Activated CD4-positive, alpha-beta T cell treated with anti-CD3 and anti-CD28 coated beads, Interleukin-2, amount 10 ng/mL, durations not matched to agents 7 days and 5 days (primary cell): ENCODE measurements around the gene JMJD7. TPM values are rescaled to one million over a fixed set of nuclear protein-coding genes. Genes with fewer than 3 reads are reported as not detected.

ENCODE experiments used
- CTCF ChIA-PET: fragments of 350-600 bp; sonication (Branson Sonifier 250); formaldehyde crosslinking; loops from one replicate; lab custom pipeline; 2021; ENCODE audit warnings: antibody characterized with exemption; lab: Charles Lee
- POLR2A ChIA-PET: fragments of 350-600 bp; sonication (Branson Sonifier 250); formaldehyde crosslinking; loops from one replicate; lab custom pipeline; 2021; ENCODE audit warnings: antibody characterized with exemption; lab: Charles Lee
- DNase-seq: peaks from one replicate; pipeline ENCODE4 v3.0.0-alpha.2; 2020
- H3K27ac Mint-ChIP-seq: one replicate; pipeline ENCODE4 v1.8.0; 2021; ENCODE audit warnings: mild to moderate bottlenecking, moderate library complexity, mixed read lengths
- H3K27me3 Mint-ChIP-seq: one replicate; pipeline ENCODE4 v1.8.0; 2021; ENCODE audit warnings: mixed read lengths
- H3K36me3 Mint-ChIP-seq: one replicate; pipeline ENCODE4 v1.8.0; 2021; ENCODE audit warnings: low read depth, mixed read lengths
- H3K4me1 Mint-ChIP-seq: one replicate; pipeline ENCODE4 v1.8.0; 2021; ENCODE audit warnings: mixed read lengths
- H3K4me3 Mint-ChIP-seq: one replicate; pipeline ENCODE4 v1.8.0; 2021; ENCODE audit warnings: mild to moderate bottlenecking, moderate library complexity, mixed read lengths
- H3K9me3 Mint-ChIP-seq: one replicate; pipeline ENCODE4 v1.8.0; 2021; ENCODE audit warnings: mixed read lengths
- total RNA-seq, 2 experiments: library from RNA; stranded (reverse); gene quantifications; one replicate each; pipeline ENCODE4 v1.2.3, GENCODE V29; 2021

The JMJD7 gene
- total RNA-seq, 2 experiments from 2014 or later, result 23.9 to 28.4 TPM

- no peaks in the 10 kb centered on the region for H3K4me1 Mint-ChIP-seq
- no peak overlapping the region for H3K4me3 Mint-ChIP-seq
- H3K36me3 Mint-ChIP-seq, result peaks cover 9% of the 10 kb centered on the region
- POLR2A ChIA-PET, result no interaction called here
- CTCF ChIA-PET, result interaction anchor here (0.9 to 3.0 kb wide), 10 partner anchors 9 to 280 kb away, joined by 3 to 9 read pairs (median 4); no protein-coding TSS in a partner anchor
- no peak for DNase-seq
- H3K9me3 Mint-ChIP-seq, result no peaks in the 10 kb centered on the region
- no peak overlapping the region for H3K27ac Mint-ChIP-seq
- H3K27me3 Mint-ChIP-seq, result no peaks in the 10 kb centered on the region
Observed at GRCh38 chr15:41851755-41852370, 24.0 kb downstream of the JMJD7 start.

DNA sequence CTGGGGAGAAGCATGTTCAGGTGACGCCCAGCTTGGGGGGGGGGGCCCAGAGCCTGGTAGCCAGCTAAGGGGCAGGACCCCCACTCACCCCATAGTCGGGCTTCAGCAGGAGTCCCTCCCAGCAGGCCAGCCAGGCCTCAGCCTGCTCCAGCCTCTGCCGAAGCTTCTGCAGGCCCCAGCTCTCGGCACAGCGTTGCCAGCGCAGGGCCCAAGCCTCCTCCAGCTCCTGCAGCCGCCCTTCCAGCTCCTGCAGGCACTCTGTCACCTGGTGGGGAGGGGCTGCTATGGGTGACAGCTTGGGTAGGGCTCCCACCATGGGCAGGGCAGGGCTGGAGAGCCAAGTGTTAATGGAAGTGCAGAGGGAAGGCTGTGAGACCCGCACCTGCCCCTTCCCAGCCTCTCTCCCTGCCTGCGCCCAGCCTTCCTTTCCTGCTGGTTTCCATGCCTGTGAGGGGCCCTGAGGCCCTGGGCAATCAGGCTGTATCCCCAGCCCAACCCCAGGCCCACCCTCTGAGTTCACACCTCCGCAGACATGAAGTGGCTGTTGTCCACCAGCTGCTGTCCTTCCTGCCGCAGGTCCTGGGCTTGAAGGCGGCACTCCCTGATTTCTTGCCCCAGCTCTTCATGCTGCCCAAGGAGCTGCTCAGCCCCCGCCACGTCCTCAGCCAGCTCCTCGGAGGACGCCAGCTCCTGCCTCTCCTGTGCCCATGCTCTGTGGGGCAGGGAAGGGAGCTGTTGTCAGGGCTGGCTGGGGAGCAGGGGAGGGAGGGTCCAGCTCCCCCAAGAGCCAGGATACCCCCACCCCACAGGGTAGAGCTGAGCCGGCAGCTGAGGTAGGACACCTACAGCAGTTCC lies 25.1 kb downstream of the JMJD7 start:
- H3K27me3 Mint-ChIP-seq, result no peaks in the 10 kb centered on the region
- H3K9me3 Mint-ChIP-seq, result no peaks in the 10 kb centered on the region
- ChIA-PET POLR2A (no interaction called here), CTCF (interaction anchor here (0.6 to 3.0 kb wide), 5 partner anchors 12 to 276 kb away, joined by 3 to 9 read pairs (median 3); no protein-coding TSS in a partner anchor)
- no peak for DNase-seq
- no peak overlapping the region for H3K27ac Mint-ChIP-seq
- H3K4me3 Mint-ChIP-seq, result no peak overlapping the region
- H3K4me1 Mint-ChIP-seq, result no peaks in the 10 kb centered on the region
- peaks cover 5% of the 10 kb centered on the region for H3K36me3 Mint-ChIP-seq

GRCh38 chr15:41853831-41854230 lies 25.9 kb downstream of the JMJD7 start:
- Mint-ChIP-seq H3K9me3 (no peaks in the 10 kb centered on the region), H3K4me1 (no peaks in the 10 kb centered on the region), H3K27ac (no peak overlapping the region), H3K4me3 (no peak overlapping the region), H3K27me3 (no peaks in the 10 kb centered on the region), H3K36me3 (no peaks in the 10 kb centered on the region)
- no peak for DNase-seq
- ChIA-PET POLR2A (no interaction called here), CTCF (interaction anchor here (0.5 to 3.0 kb wide), 6 partner anchors 15 to 647 kb away, joined by 3 to 9 read pairs (median 3); no protein-coding TSS in a partner anchor)

DNA sequence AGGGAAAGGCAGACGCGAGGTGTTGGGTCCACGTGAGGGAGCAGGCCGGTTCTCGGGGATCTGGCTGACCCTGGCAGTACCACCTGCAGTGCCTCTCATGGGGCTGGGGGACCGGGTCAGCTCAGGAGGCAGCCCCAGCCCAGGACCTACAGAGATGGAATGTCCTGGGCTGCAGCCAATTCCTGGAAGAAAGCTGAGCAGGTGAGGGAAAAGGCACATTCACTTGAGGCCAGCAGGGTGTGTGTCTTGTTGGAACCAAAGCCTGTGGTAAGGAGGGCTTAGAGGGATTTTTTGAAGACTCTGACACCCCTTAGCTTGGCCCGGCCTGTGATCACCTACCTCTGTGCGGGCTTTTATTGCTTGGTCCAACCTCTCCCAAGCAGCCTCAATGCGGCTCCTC lies 26.6 kb downstream of the JMJD7 start:
- Mint-ChIP-seq H3K4me1 (no peaks in the 10 kb centered on the region), H3K27me3 (no peaks in the 10 kb centered on the region), H3K4me3 (no peak overlapping the region), H3K36me3 (no peaks in the 10 kb centered on the region), H3K9me3 (no peaks in the 10 kb centered on the region), H3K27ac (no peak overlapping the region)
- DNase-seq, result no peak
- POLR2A ChIA-PET, result no interaction called here
- CTCF ChIA-PET, result interaction anchor here (0.9 to 3.0 kb wide), 3 partner anchors 14 to 46 kb away, joined by 3 to 9 read pairs (median 6); no protein-coding TSS in a partner anchor

DNA sequence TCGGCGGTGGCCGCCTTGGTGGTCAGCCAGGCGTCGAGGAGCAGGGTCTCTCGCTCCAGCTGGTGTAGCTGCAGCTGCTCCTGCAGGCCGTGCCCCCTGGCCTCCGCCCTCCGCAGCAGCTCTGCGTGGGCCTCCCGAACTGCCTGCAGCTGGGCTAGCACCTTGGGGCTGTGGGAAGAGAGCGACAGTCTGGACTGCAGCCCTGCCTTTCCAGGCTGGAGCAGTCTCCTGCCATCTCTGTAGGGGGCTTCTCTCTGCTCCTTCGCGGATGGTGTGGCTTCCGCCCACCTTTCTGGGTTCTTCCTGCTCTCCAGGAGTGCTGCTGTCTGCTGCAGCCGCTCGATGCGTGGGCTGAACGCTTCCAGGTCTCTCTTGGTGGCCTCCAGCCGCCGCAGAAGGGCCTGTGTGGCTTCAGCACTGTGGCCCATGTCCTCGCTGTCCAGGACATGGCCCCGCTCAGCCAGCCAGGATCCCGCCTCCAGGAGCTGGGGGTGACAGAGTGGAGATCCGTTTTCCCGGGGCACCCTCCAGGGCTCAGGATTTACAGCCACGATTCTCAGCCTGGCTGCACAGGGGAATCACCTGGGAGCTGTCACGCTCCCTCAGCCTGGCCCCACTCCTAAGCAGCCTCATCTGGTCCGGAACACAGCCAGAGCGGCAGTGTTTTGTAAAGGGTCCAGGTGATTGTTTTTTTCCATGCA lies 27.5 kb downstream of the JMJD7 start:
- Mint-ChIP-seq H3K27me3 (no peaks in the 10 kb centered on the region), H3K4me1 (peaks cover 6% of the 10 kb centered on the region), H3K27ac (no peak overlapping the region), H3K9me3 (no peaks in the 10 kb centered on the region), H3K36me3 (no peaks in the 10 kb centered on the region), H3K4me3 (no peak overlapping the region)
- ChIA-PET POLR2A (no interaction called here), CTCF (interaction anchor here (1.0 to 1.8 kb wide), 2 partner anchors 79 to 95 kb away, joined by 3 read pairs; no protein-coding TSS in a partner anchor)
- DNase-seq, result no peak

DNA sequence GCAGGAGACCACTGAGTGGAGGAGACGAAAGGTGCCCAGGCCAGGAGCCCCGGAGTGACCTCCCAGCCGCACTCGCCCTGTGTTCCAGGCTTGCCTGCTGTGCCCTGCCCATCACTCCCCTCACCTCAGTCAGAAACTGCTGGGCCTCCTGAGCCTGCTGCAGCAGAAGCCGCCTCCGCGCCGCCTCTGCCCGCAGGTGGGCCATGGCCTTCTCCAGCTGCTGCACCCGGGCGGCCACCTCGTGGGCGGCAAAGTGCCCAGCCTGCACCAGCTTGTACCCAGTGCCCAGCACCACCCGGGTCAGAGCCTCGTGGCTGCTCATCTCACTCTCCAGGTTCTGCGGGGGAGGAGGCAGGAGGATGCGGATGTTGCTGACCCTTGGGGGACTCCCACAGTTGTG lies 28.4 kb downstream of the JMJD7 start:
- Mint-ChIP-seq H3K4me1 (peaks cover 9% of the 10 kb centered on the region), H3K27ac (no peak overlapping the region), H3K9me3 (no peaks in the 10 kb centered on the region), H3K27me3 (no peaks in the 10 kb centered on the region), H3K36me3 (no peaks in the 10 kb centered on the region), H3K4me3 (no peak overlapping the region)
- POLR2A ChIA-PET, result no interaction called here
- CTCF ChIA-PET, result interaction anchor here (1.0 to 1.8 kb wide), 2 partner anchors 80 to 94 kb away, joined by 3 read pairs; no protein-coding TSS in a partner anchor
- no peak for DNase-seq

- ChIA-PET CTCF (interaction anchor here (1.0 to 1.8 kb wide), 3 partner anchors 19 to 93 kb away, joined by 3 read pairs; no protein-coding TSS in a partner anchor), POLR2A (no interaction called here)
- Mint-ChIP-seq H3K9me3 (no peaks in the 10 kb centered on the region), H3K4me1 (peaks cover 9% of the 10 kb centered on the region), H3K27ac (no peak overlapping the region), H3K4me3 (no peak overlapping the region), H3K36me3 (no peaks in the 10 kb centered on the region), H3K27me3 (no peaks in the 10 kb centered on the region)
- no peak for DNase-seq
Observed at GRCh38 chr15:41856716-41857115, 28.8 kb downstream of the JMJD7 start.

- H3K36me3 Mint-ChIP-seq, result no peaks in the 10 kb centered on the region
- H3K27me3 Mint-ChIP-seq, result no peaks in the 10 kb centered on the region
- no peak overlapping the region for H3K4me3 Mint-ChIP-seq
- peak overlapping the region; percentile 36 for H3K27ac Mint-ChIP-seq
- ChIA-PET CTCF (interaction anchor here (1.4 to 1.8 kb wide), 3 partner anchors 13 to 93 kb away, joined by 3 to 4 read pairs (median 3); no protein-coding TSS in a partner anchor), POLR2A (no interaction called here)
- H3K9me3 Mint-ChIP-seq, result no peaks in the 10 kb centered on the region
- no peak for DNase-seq
- H3K4me1 Mint-ChIP-seq, result peaks cover 9% of the 10 kb centered on the region
Observed at GRCh38 chr15:41857316-41857715, 29.4 kb downstream of the JMJD7 start.

DNA sequence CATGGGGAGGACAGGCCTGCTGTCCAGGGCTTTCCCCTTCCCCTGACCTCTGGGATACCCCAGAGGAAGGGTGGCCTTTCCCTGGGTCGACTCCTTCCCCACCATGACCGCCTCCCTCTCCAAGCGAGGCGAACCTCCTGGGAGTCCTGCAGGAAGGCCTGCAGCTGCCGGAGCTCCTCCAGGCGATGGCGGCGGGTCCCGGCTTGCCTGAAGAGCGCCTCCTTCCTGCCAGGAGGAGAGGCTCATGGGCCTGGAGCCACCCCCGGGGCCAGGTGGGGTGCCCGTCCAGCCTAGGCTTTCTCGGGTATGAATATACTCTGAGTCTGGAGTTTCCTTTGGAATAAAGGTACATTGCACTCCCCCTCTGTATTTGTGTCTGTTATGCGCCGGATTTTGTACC lies 30.9 kb downstream of the JMJD7 start:
- Mint-ChIP-seq H3K36me3 (no peaks in the 10 kb centered on the region), H3K4me1 (peaks cover 12% of the 10 kb centered on the region), H3K27ac (no peak overlapping the region), H3K27me3 (no peaks in the 10 kb centered on the region), H3K9me3 (no peaks in the 10 kb centered on the region), H3K4me3 (no peak overlapping the region)
- CTCF ChIA-PET, result interaction anchor here (1.2 to 1.5 kb wide), 3 partner anchors 11 to 85 kb away, joined by 3 to 6 read pairs (median 4); partner anchors contain the start of gene MAPKBP1
- POLR2A ChIA-PET, result no interaction called here
- DNase-seq, result no peak

- H3K4me3 Mint-ChIP-seq, result no peak overlapping the region
- DNase-seq, result no peak
- H3K36me3 Mint-ChIP-seq, result no peaks in the 10 kb centered on the region
- peaks cover 12% of the 10 kb centered on the region for H3K4me1 Mint-ChIP-seq
- ChIA-PET POLR2A (no interaction called here), CTCF (interaction anchor here (1.3 to 1.5 kb wide), 2 partner anchors 8 to 10 kb away, joined by 3 to 6 read pairs; no protein-coding TSS in a partner anchor)
- H3K9me3 Mint-ChIP-seq, result no peaks in the 10 kb centered on the region
- no peaks in the 10 kb centered on the region for H3K27me3 Mint-ChIP-seq
- no peak overlapping the region for H3K27ac Mint-ChIP-seq
Observed at GRCh38 chr15:41860049-41860828, 32.3 kb downstream of the JMJD7 start.

DNA sequence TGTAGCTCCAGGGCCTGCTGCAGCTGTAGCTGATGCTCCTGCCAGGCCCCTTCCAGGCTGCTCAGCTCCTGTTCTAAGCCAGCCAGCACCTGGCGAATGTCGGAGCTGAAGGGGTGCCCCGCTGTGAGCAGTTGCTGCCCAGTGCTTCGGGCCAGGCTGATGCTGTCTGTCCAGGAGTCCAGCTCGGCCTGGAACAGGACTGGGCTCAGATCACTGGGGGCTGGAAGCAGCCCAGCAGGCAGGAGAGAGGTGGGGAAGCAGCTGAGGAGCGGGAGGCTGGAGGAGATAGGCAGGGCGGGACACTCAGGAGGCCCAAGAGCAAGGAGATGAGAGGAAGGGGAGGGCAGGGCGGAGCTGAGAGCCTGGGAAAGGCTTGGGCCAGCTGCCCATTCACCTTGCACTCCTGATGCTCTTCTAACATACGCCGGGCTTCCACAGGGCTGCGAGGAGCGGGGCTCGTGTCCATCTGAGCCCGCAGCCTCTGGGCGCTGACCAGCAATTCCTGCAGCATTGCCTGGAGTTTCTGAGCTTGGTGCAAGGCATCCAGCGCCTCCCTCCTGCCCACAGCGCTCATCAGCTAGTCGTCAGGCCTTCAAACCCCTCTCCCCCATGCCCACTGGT lies 34.0 kb downstream of the JMJD7 start:
- POLR2A ChIA-PET, result no interaction called here
- H3K27ac Mint-ChIP-seq, result no peak overlapping the region
- DNase-seq, result no peak
- H3K4me1 Mint-ChIP-seq, result peaks cover 12% of the 10 kb centered on the region
- H3K9me3 Mint-ChIP-seq, result no peaks in the 10 kb centered on the region
- no peak overlapping the region for H3K4me3 Mint-ChIP-seq
- H3K36me3 Mint-ChIP-seq, result no peaks in the 10 kb centered on the region
- CTCF ChIA-PET, result interaction anchor here (0.5 to 1.9 kb wide), 7 partner anchors 12 to 488 kb away, joined by 3 to 6 read pairs (median 4); no protein-coding TSS in a partner anchor
- no peaks in the 10 kb centered on the region for H3K27me3 Mint-ChIP-seq
